D341Med (cell line): ENCODE measurements around the gene PFKP.
A peak's percentile ranks its signal among the peaks of the same experiment; 100 is the strongest.

Experiments used
- DNase-seq: peaks from one replicate; pipeline ENCODE4 v3.0.0; 2012; ENCODE audit warnings: low spot score

Gene PFKP

GRCh38 chr10:3116508-3117100 is 49.3 kb downstream of the PFKP start:
- DNase-seq, result no peak

GRCh38 chr10:3117486-3117885 is 50.1 kb downstream of the PFKP start:
- no peak for DNase-seq

- no peak for DNase-seq
Measured at GRCh38 chr10:3118641-3119091, 51.3 kb downstream of the PFKP start.

GRCh38 chr10:3119796-3120459 is 52.6 kb downstream of the PFKP start:
- peak; percentile 81 for DNase-seq

GRCh38 chr10:3122034-3122433 is 54.7 kb downstream of the PFKP start:
- no peak for DNase-seq

DNA sequence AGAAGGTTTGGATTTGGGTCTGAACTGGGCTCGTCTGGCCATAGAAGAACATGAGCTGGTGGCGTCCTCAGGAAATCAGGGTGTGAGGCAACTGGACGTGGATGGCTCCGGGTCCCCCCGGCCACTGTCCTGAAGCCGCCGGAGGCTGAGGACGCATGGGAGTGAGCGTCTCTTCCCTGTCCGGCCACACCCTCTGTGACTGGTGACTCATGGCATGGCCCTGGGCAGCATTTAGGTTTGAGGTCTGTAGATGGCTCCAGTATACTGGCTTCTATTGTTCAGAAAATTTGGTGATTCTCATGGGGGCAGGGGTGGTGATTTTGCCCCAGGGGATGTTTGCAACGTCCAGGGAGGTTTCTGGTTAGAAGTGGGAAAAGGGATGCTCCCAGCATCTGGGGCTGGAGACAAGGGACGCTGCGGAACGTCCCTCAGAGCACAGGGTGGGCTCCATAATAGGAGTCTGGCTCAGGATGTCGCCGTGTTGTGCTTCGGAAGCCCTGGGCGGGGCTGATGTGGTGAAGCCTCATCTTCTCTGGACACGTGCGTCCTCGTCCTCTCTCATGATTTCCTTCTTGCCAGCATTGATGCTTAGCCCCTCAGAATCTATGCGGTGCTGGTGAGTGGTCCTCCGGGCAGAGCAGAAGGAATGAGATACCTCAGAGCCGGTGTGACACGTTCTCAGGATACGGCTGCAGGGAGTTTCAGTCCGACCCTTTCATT is 55.3 kb downstream of the PFKP start:
- DNase-seq, result no peak

DNA sequence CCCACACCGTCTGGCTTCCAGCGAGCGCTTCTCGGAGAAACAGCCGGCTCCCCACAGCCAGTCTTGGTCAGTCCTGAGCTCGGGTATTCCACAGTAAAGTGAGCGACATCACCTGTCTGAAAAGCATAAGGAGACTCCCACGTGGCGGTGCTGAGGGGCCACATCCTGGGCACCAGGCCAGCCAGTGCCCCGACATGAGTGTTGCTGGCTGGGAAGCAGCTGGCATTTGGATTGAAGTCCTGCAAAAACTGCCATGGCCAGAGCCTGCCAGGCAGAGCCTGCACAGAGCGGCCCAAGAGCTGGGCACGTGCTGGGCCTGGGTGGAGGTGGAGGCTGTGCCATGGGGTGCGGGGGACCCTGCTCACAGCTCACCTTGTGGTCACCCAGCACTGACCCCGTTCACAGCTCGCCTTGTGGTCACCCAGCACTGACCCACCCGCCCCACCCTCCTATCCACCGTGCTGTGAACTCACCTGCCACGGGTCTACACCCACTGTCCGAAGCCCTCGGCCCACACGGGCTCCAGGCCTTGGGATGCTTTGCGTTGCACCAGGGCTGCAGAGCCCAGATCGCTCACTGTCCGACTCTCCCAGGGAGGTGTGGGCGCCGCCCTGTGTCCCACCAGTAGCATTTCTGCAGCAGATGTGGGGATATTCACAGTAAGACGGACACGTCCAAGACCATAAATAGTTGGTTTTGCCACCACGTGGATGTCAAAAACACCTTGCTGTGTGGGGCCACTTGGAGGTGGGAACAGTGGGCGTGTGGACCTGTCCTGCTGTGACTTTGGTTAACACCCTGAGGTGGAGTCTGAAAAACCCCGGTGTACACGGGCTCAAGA is 56.4 kb downstream of the PFKP start:
- no peak for DNase-seq

- no peak for DNase-seq
Measured at GRCh38 chr10:3124412-3125175, 57.2 kb downstream of the PFKP start.

DNA sequence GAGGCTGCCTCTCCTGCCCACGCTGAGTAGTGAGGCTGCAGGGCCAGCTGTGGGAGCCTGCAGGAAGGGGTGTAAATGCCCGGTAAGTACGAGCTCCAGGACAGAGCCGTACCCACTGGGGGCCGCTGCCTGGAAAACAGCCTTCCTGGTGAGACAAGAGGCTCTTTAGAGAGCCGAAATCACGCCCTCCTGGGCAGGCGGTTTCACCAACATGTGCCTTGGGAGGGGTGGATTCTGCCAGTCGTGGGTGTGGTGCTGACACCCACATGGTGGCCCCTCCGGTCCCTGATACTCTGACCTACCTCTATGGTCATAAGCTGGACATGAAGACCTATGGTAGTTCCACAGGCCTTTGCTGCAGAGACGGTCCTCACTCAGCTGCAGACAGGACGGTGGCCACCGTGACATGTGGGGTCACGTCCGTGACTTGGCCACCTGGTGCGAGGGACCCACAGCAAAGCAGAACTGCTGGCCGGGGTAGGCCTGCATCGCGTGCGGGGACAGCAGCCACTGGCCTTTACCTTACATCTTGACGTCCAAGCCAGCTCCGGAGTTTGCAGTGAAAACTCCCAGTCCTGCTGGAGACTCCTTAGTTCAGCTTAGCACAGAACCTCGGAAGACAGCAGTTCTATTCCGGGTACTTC is 58.3 kb downstream of the PFKP start:
- DNase-seq, result no peak

DNA sequence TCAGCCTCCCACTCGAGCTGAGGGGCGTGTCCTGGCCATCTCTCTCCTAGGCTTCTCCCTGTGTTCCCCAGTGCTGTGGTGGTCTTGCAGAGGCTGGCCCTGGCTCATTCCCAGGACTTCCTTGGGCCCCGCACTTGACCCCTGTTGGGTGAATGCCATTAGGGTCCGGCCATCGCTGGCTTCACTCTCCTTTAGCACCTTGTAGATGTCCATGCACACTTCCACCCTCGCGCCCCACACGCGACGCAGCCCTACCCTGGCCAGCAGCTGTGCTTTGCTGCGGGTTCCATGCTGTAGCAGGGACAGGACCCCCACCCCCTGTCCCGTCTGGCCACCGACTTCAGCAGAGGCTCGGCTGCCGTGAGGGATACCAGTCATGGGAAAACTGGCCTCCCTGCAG is 58.9 kb downstream of the PFKP start:
- no peak for DNase-seq

GRCh38 chr10:3126741-3127346 is 59.5 kb downstream of the PFKP start:
- peak; percentile 93 for DNase-seq

DNA sequence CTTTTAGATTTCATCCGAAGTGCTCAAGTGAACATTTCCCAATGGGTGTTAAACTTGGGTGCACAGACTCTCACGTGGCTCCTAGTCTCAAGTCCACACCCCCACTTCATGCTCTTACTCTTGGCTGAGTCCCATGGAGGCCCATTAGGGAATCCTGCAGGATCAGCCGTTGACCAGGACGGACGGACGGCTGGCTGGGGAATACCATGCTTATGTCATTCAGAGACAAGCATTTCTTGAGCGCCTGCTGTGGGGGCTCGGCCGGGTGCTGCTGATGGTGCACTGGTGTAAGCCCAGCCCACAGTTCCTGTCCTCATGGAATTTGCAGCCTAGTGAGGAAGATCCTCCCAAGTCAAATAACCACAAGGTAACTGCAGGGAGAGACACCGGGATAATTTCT is 60.6 kb downstream of the PFKP start:
- DNase-seq, result no peak

- no peak for DNase-seq
Measured at GRCh38 chr10:3128379-3129130, 61.2 kb downstream of the PFKP start.

DNA sequence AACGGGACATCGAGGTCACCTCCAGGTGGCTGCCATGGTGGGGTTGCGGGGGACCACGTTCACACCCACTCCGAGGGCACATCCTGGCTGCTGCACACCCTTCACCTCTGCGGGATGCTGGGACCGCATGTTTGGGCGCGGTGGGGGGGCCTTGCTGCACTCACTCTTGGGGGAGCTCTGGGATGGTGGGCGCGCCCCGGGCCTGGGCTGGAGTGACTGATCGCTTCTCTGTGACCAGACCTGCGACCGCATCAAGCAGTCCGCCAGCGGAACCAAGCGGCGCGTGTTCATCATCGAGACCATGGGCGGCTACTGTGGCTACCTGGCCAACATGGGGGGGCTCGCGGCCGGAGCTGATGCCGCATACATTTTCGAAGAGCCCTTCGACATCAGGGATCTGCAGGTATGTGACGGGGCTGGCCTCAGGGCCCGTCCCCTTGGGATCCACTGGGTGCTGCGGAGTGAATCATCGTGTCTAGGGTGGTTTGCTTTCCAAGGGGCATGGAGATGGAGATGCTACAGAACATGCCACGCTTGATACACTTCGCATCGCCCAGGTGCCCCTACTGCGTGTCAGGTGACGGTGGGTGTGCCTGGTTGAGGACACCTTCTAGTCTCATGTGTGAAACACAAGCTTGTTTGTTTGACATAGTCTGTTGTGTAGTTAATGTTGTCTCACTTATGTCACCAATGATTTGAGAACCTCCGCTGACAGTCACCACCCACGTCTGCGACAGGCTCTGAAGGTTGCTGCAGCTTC is 62.4 kb downstream of the PFKP start:
- no peak for DNase-seq

DNA sequence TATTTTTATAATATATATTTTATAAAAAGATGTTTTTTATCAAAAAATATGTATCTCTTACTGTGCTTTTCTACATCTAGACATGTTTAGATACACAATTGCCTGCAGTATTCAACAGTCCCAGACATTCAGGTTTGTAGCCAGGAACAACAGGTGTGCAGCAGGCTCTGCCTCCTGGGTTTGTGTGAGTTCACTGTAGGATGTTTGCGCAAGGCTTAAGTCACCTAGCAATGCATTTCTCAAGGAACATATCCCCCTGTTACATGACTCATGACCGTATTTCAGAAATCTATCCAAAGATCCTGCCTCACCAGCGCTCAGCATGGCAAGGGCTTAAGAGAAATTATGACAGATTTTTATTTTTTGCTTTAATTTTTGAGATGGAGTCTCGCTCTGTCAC is 63.8 kb downstream of the PFKP start:
- DNase-seq, result no peak

DNA sequence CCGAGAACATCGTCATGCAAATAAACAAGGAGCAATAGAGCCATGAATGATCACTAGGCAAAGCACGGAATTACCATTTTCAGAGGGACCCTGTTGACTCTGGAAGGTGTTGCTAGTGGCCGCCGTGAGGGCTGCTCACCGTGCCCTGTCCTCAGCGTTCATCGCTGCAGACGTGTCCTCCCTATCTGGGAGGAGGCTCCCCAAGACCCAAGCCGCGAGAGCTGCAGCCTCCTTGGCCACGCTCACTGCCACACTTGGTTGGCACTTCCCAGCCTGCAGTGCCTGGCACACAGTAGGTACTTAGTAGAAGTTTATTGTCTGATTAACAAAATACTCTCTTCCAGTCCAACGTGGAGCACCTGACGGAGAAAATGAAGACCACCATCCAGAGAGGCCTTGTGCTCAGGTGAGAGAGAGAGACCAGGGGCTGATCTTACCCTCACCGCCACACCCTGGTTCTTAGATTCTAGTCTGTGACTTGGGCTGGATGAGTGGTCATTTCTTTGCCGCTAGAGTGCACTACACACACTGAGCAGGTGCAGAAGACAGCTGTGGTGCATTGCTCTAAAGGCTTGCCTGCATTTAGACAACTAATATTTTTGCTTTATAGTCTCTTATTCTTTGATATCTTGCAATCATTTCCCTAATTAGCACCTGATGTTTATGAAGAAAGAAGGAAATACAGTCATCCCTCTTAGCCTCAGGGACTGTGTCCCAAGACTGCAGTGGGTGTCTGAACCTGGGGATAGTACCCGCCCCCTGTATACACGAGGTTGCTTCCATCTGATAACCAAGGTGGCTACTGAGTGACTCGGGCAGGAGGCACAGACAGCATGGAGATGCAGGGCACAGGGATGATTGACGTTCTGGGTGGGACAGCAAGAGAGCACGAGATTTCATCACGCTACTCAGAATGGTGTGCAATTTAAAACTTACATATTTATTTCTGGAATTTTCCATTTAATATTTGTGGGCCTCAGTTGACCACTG is 65.0 kb downstream of the PFKP start:
- DNase-seq, result no peak

DNA sequence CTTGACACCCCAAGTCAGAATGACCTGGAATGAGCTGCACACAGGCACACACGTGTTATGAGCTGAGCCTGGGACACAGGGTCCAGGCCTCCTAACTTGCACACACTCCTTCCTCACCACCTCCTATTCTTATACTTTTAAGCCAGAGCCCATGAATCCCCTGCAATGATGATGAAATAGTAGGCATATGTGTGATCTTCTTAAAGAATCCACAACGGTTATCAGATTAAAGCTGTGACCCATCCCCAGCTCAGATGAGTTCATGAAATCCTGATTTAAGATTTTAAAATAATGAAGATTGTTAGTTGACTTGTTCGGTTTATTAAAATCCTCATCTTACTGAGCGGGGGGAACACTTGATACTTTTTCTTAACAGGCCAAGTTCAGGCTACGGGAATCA is 66.6 kb downstream of the PFKP start:
- no peak for DNase-seq

GRCh38 chr10:3135006-3135405 is 67.7 kb downstream of the PFKP start:
- DNase-seq, result no peak
